GM23248 (cell line): ENCODE data around the gene HOPX. TPM values are rescaled to one million over a fixed set of nuclear protein-coding genes. Genes with fewer than 3 reads are reported as not detected.

Experiments used
- DNase-seq: peaks from one replicate; pipeline ENCODE4 v3.0.0-alpha.2; 2015
- H2AFZ ChIP-seq: fragments of 200-600 bp; sonication (generic); 2 replicates; pipeline ENCODE4 v1.6.1; 2016; ENCODE audit warnings: antibody characterized with exemption
- H3F3A ChIP-seq: fragments of 200-600 bp; sonication (generic); 2 replicates; pipeline ENCODE4 v1.6.1; 2016; ENCODE audit warnings: mild to moderate bottlenecking, antibody characterized with exemption, mixed run types; ENCODE audit not compliant: insufficient read depth
- H3K27ac ChIP-seq: fragments of 200-600 bp; sonication (generic); 2 replicates; pipeline ENCODE4 v1.5.1; 2016; ENCODE audit warnings: mild to moderate bottlenecking
- H3K27me3 ChIP-seq: fragments of 200-600 bp; sonication (generic); replicated peaks from 2 replicates; pipeline ENCODE4 v1.6.1; 2016; ENCODE audit warnings: mild to moderate bottlenecking; ENCODE audit not compliant: insufficient read depth
- H3K36me3 ChIP-seq: fragments of 200-600 bp; sonication (generic); 2 replicates; pipeline ENCODE4 v1.6.1; 2016; ENCODE audit warnings: low read depth, mild to moderate bottlenecking
- H3K4me1 ChIP-seq: fragments of 200-600 bp; sonication (generic); 2 replicates; pipeline ENCODE4 v1.6.1; 2016; ENCODE audit warnings: mild to moderate bottlenecking; ENCODE audit not compliant: insufficient read depth
- H3K4me2 ChIP-seq: fragments of 200-600 bp; sonication (generic); one replicate; pipeline ENCODE4 v1.6.1; 2016; ENCODE audit warnings: mild to moderate bottlenecking; ENCODE audit not compliant: unreplicated experiment
- H3K4me3 ChIP-seq: fragments of 200-600 bp; sonication (generic); 2 replicates; pipeline ENCODE4 v1.5.1; 2016; ENCODE audit warnings: mild to moderate bottlenecking
- H3K79me2 ChIP-seq: fragments of 200-600 bp; sonication (generic); 2 replicates; pipeline ENCODE4 v1.6.1; 2016; ENCODE audit warnings: mild to moderate bottlenecking; ENCODE audit not compliant: insufficient read depth
- H3K9ac ChIP-seq: fragments of 200-600 bp; sonication (generic); 2 replicates; pipeline ENCODE4 v1.6.1; 2016; ENCODE audit warnings: mild to moderate bottlenecking
- H3K9me2 ChIP-seq: fragments of 200-600 bp; sonication (generic); 2 replicates; pipeline ENCODE4 v1.6.1; 2016; ENCODE audit warnings: mixed run types, mild to moderate bottlenecking, moderate library complexity; ENCODE audit not compliant: insufficient read depth
- H3K9me3 ChIP-seq: fragments of 200-600 bp; sonication (generic); one replicate; pipeline ENCODE4 v1.6.1; 2017; ENCODE audit warnings: low read depth
- H4K20me1 ChIP-seq: fragments of 200-600 bp; sonication (generic); 2 replicates; pipeline ENCODE4 v1.6.0; 2016; ENCODE audit not compliant: insufficient read depth
- EZH2 ChIP-seq: fragments of 200-600 bp; sonication (generic); IDR thresholded peaks from 2 replicates; pipeline ENCODE4 v1.6.1; 2018; ENCODE audit warnings: antibody characterized with exemption, mild to moderate bottlenecking; ENCODE audit not compliant: insufficient read depth, poor library complexity, severe bottlenecking
- EZH2phosphoT487 ChIP-seq: fragments of 200-600 bp; sonication (generic); IDR thresholded peaks from 2 replicates; pipeline ENCODE4 v1.6.1; 2018; ENCODE audit warnings: antibody characterized with exemption, moderate library complexity, mild to moderate bottlenecking, low read depth; ENCODE audit not compliant: insufficient read depth
- WGBS, 2 experiments: methylation state at CpG; one replicate each; pipeline ENCODE4 v1.1.6; 2015 to 2017; ENCODE audit warnings: low lambda C conversion rate in 2 of 2, low coverage in 1 of 2; ENCODE audit errors: missing lambda C conversion rate in 2 of 2; 5-methylcytosine and 5-hydroxymethylcytosine counted together
- in situ Hi-C: fragments of 300-500 bp; cut with MboI; formaldehyde crosslinking; loops from 2 replicates; pipeline ENCODE4 v1.15.0; 2020
- polyA plus RNA-seq: library from polyadenylated mRNA; unstranded; fragments of >200 nt; fragmentation: Nextera tagmentation; extraction: Ambion mirVana; gene quantifications from 2 replicates; pipeline ENCODE4 v1.2.1, GENCODE V29; 2016
- total RNA-seq: library from RNA; depleted of rRNA; stranded (reverse); fragments of >200 nt; shearing (Covaris generic); gene quantifications from 2 replicates; pipeline ENCODE4 v1.2.3, GENCODE V29; 2014

HOPX gene
- total and polyA plus RNA-seq, 2 experiments from 2014 or later: not detected

GRCh38 chr4:56652196-56652595 lies 28.9 kb downstream of the HOPX start:
- Histone ChIP-seq H3K4me3 (no peak overlapping the region), H3K9ac (no peak overlapping the region), H3K27ac (no peak overlapping the region), H3K4me2 (no peak overlapping the region), H3K4me1 (no peaks in the 10 kb centered on the region), H4K20me1 (no peaks in the 10 kb centered on the region), H3K9me3 (no peaks in the 10 kb centered on the region), H3K27me3 (peaks cover 76% of the 10 kb centered on the region), H3K9me2 (no peaks in the 10 kb centered on the region), H3K79me2 (no peaks in the 10 kb centered on the region), H3F3A (peaks cover 6% of the 10 kb centered on the region), H2AFZ (no peak overlapping the region), H3K36me3 (no peaks in the 10 kb centered on the region)
- WGBS, 2 experiments: 88 to 92% methylated on average over 3 of the region's 3 CpGs
- in situ Hi-C loops: no loop called here
- DNase-seq: no peak
- TF ChIP-seq EZH2phosphoT487 (no peak), EZH2 (no peak)

- TF ChIP-seq EZH2phosphoT487 (no peak), EZH2 (no peak)
- Histone ChIP-seq H3K4me2 (no peak overlapping the region), H3K27me3 (peaks cover 64% of the 10 kb centered on the region), H3K9me3 (no peaks in the 10 kb centered on the region), H3F3A (peaks cover 6% of the 10 kb centered on the region), H3K4me3 (no peak overlapping the region), H3K36me3 (no peaks in the 10 kb centered on the region), H2AFZ (no peak overlapping the region), H4K20me1 (no peaks in the 10 kb centered on the region), H3K9ac (no peak overlapping the region), H3K79me2 (no peaks in the 10 kb centered on the region), H3K4me1 (no peaks in the 10 kb centered on the region), H3K9me2 (no peaks in the 10 kb centered on the region), H3K27ac (no peak overlapping the region)
- in situ Hi-C loops: no loop called here
- no peak for DNase-seq
- 74 to 76% methylated on average over 1 of the region's 1 CpG for WGBS, 2 experiments
Measured at GRCh38 chr4:56651056-56651350, 30.1 kb downstream of the HOPX start.

GRCh38 chr4:56650262-56651055 lies 30.6 kb downstream of the HOPX start:
- DNase-seq: no peak
- Histone ChIP-seq H3K9me3 (no peaks in the 10 kb centered on the region), H3K27me3 (peaks cover 60% of the 10 kb centered on the region), H3K79me2 (no peaks in the 10 kb centered on the region), H3K4me2 (no peak overlapping the region), H3F3A (peaks cover 6% of the 10 kb centered on the region), H3K9ac (no peak overlapping the region), H3K36me3 (no peaks in the 10 kb centered on the region), H3K4me1 (no peaks in the 10 kb centered on the region), H2AFZ (no peak overlapping the region), H3K9me2 (no peaks in the 10 kb centered on the region), H4K20me1 (no peaks in the 10 kb centered on the region), H3K27ac (no peak overlapping the region), H3K4me3 (no peak overlapping the region)
- in situ Hi-C loops: no loop called here
- 61 to 71% methylated on average over 6 of the region's 6 CpGs for WGBS, 2 experiments
- TF ChIP-seq EZH2phosphoT487: no peak

- in situ Hi-C loops: no loop called here
- no peaks in the 10 kb centered on the region for H3K9me3 ChIP-seq
- 70 to 74% methylated on average over 5 of the region's 5 CpGs for WGBS, 2 experiments
Measured at GRCh38 chr4:56649445-56650261, 31.4 kb downstream of the HOPX start.

More at GRCh38 chr4:56649445-56650261, 31.4 kb downstream of the HOPX start:
- Histone ChIP-seq H3F3A (peaks cover 6% of the 10 kb centered on the region), H4K20me1 (no peaks in the 10 kb centered on the region), H3K9me2 (no peaks in the 10 kb centered on the region), H3K4me3 (no peak overlapping the region), H2AFZ (no peak overlapping the region), H3K4me2 (no peak overlapping the region), H3K27ac (no peak overlapping the region), H3K27me3 (peaks cover 52% of the 10 kb centered on the region), H3K9ac (no peak overlapping the region), H3K4me1 (no peaks in the 10 kb centered on the region), H3K36me3 (no peaks in the 10 kb centered on the region), H3K79me2 (no peaks in the 10 kb centered on the region)
- DNase-seq: no peak
- TF ChIP-seq EZH2phosphoT487 (no peak), EZH2 (no peak)
